ENCODE measurements around the gene SMIM29. TPM values are rescaled to one million over a fixed set of nuclear protein-coding genes. Genes with fewer than 3 reads are reported as not detected.

The SMIM29 gene
- total RNA-seq, 1 donor from 2014 or later: 13.9 TPM

DNA sequence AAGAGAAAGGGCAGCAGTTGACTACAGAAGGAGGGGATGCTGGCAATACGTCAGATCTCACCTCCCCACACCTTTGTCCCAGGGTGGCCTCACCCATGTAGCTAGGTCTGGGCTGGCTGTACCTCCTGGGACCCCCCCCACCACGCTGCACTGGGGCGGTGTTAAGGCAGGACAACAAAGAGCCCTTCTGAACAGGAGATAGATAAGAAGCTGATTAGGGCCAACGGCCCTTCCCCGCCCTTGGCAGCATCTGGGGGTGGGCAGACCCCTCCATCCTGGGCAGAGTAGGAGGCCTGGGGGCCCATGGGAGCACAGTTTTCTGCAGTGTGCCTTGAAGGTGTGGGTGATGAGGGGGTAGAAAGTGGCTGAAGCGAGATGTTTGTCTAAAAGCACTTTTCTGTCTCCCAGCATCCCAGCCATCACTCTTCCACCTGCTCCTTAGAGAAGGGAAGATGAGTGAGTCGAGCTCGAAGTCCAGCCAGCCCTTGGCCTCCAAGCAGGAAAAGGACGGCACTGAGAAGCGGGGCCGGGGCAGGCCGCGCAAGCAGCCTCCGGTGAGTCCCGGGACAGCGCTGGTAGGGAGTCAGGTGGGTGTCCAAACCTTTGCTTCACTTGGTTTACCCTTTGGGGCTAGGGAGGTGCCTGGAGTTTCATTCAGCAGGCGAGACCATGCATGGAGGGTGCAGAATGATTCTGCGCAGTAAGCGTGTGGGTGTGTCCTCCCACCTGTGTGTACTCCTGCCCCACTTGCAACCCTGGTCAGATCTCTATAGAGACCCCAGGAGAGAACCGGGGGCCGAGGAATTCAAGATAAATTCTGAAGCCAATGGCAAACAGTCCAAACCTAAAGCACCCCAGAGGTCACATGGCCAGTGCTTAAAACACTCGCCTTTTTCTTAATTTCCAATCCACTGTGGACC, 8.2 kb downstream of the SMIM29 start:
- no peak for DNase-seq (ENCODE audit: low read depth)
- H3K9me3 ChIP-seq (ENCODE audit: insufficient read depth, low read depth, low read length): no peaks in the 10 kb centered on the region
- Mint-ChIP-seq H3K27me3 (ENCODE audit: low read depth, unreplicated experiment) (no peaks in the 10 kb centered on the region), H3K27ac (ENCODE audit: unreplicated experiment) (no peak overlapping the region), H3K36me3 (ENCODE audit: low read depth, unreplicated experiment) (peaks cover 6% of the 10 kb centered on the region), H3K9me3 (ENCODE audit: unreplicated experiment) (no peaks in the 10 kb centered on the region), H3K4me1 (ENCODE audit: low read depth, unreplicated experiment) (peaks cover 25% of the 10 kb centered on the region), H3K4me3 (ENCODE audit: unreplicated experiment) (no peak overlapping the region)
- H2AFZ ChIP-seq (ENCODE audit: low read depth, low read length): no peak overlapping the region
- no peaks in the 10 kb centered on the region for H3K27me3 ChIP-seq (ENCODE audit: insufficient read depth, low read length)
- H4K20me1 ChIP-seq (ENCODE audit: insufficient read depth, low read length): peaks cover 38% of the 10 kb centered on the region
- H3K79me2 ChIP-seq (ENCODE audit: insufficient read depth, low read length): peaks cover 50% of the 10 kb centered on the region
- FAIRE-seq: no peak
- H3K4me1 ChIP-seq (ENCODE audit: insufficient read depth, low read length): peaks cover 67% of the 10 kb centered on the region
- peak overlapping the region; percentile 85 for H3K9ac ChIP-seq (ENCODE audit: low read length)
- TF ChIP-seq EZH2 (IDR thresholded peaks at IDR 0.05; ENCODE audit: insufficient read depth, low read length): no peak
- peaks cover 19% of the 10 kb centered on the region for H3K36me3 ChIP-seq (ENCODE audit: insufficient read depth, low read length)
- peak overlapping the region; percentile 74 for H3K4me3 ChIP-seq (ENCODE audit: insufficient read depth, low read depth, low read length)
- H3K27ac ChIP-seq (ENCODE audit: low read depth, low read length): peak overlapping the region; percentile 9
- peak overlapping the region; percentile 97 for H3K4me2 ChIP-seq (ENCODE audit: low read length)

- peaks cover 50% of the 10 kb centered on the region for H3K79me2 ChIP-seq (ENCODE audit: insufficient read depth, low read length)
- no peak overlapping the region for H3K27ac Mint-ChIP-seq (ENCODE audit: unreplicated experiment)
- FAIRE-seq: no peak
These were observed 8.9 kb downstream of the SMIM29 start for GRCh38 chr6:34239893-34240292.

GRCh38 chr6:34239500-34239825, 9.3 kb downstream of the SMIM29 start:
- H3K79me2 ChIP-seq (ENCODE audit: insufficient read depth, low read length): peaks cover 50% of the 10 kb centered on the region

More at GRCh38 chr6:34239893-34240292, 8.9 kb downstream of the SMIM29 start:
- Histone ChIP-seq H2AFZ (ENCODE audit: low read depth, low read length) (no peak overlapping the region), H4K20me1 (ENCODE audit: insufficient read depth, low read length) (peaks cover 38% of the 10 kb centered on the region), H3K9me3 (ENCODE audit: insufficient read depth, low read depth, low read length) (no peaks in the 10 kb centered on the region), H3K9ac (ENCODE audit: low read length) (peak overlapping the region; percentile 85), H3K27ac (ENCODE audit: low read depth, low read length) (peak overlapping the region; percentile 22), H3K27me3 (ENCODE audit: insufficient read depth, low read length) (no peaks in the 10 kb centered on the region), H3K4me3 (ENCODE audit: insufficient read depth, low read depth, low read length) (peak overlapping the region; percentile 74), H3K36me3 (ENCODE audit: insufficient read depth, low read length) (peaks cover 19% of the 10 kb centered on the region), H3K4me2 (ENCODE audit: low read length) (peak overlapping the region; percentile 97), H3K4me1 (ENCODE audit: insufficient read depth, low read length) (peaks cover 66% of the 10 kb centered on the region)
- Mint-ChIP-seq H3K4me3 (ENCODE audit: unreplicated experiment) (no peak overlapping the region), H3K36me3 (ENCODE audit: low read depth, unreplicated experiment) (peaks cover 6% of the 10 kb centered on the region), H3K4me1 (ENCODE audit: low read depth, unreplicated experiment) (peaks cover 20% of the 10 kb centered on the region), H3K9me3 (ENCODE audit: unreplicated experiment) (no peaks in the 10 kb centered on the region), H3K27me3 (ENCODE audit: low read depth, unreplicated experiment) (no peaks in the 10 kb centered on the region)
- DNase-seq (ENCODE audit: low read depth): no peak
- TF ChIP-seq, protein P1, sequence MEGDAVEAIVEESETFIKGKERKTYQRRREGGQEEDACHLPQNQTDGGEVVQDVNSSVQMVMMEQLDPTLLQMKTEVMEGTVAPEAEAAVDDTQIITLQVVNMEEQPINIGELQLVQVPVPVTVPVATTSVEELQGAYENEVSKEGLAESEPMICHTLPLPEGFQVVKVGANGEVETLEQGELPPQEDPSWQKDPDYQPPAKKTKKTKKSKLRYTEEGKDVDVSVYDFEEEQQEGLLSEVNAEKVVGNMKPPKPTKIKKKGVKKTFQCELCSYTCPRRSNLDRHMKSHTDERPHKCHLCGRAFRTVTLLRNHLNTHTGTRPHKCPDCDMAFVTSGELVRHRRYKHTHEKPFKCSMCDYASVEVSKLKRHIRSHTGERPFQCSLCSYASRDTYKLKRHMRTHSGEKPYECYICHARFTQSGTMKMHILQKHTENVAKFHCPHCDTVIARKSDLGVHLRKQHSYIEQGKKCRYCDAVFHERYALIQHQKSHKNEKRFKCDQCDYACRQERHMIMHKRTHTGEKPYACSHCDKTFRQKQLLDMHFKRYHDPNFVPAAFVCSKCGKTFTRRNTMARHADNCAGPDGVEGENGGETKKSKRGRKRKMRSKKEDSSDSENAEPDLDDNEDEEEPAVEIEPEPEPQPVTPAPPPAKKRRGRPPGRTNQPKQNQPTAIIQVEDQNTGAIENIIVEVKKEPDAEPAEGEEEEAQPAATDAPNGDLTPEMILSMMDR (IDR thresholded peaks at IDR 0.05; ENCODE audit: insufficient read depth, low read depth, low read length): no peak
- TF ChIP-seq EZH2 (IDR thresholded peaks at IDR 0.05; ENCODE audit: insufficient read depth, low read length): no peak

More at GRCh38 chr6:34239500-34239825, 9.3 kb downstream of the SMIM29 start:
- no peak for DNase-seq (ENCODE audit: low read depth)
- H2AFZ ChIP-seq (ENCODE audit: low read depth, low read length): no peak overlapping the region
- H3K27ac Mint-ChIP-seq (ENCODE audit: unreplicated experiment): no peak overlapping the region
- no peaks in the 10 kb centered on the region for H3K9me3 ChIP-seq (ENCODE audit: insufficient read depth, low read depth, low read length)
- H3K9ac ChIP-seq (ENCODE audit: low read length): peak overlapping the region; percentile 85
- H3K9me3 Mint-ChIP-seq (ENCODE audit: unreplicated experiment): no peaks in the 10 kb centered on the region
- peak overlapping the region; percentile 84 for H3K4me3 Mint-ChIP-seq (ENCODE audit: unreplicated experiment)
- peaks cover 20% of the 10 kb centered on the region for H3K4me1 Mint-ChIP-seq (ENCODE audit: low read depth, unreplicated experiment)
- no peaks in the 10 kb centered on the region for H3K27me3 ChIP-seq (ENCODE audit: insufficient read depth, low read length)
- H3K36me3 ChIP-seq (ENCODE audit: insufficient read depth, low read length): peaks cover 19% of the 10 kb centered on the region
- no peaks in the 10 kb centered on the region for H3K27me3 Mint-ChIP-seq (ENCODE audit: low read depth, unreplicated experiment)
- no peak for FAIRE-seq
- H3K4me1 ChIP-seq (ENCODE audit: insufficient read depth, low read length): peaks cover 62% of the 10 kb centered on the region
- peaks cover 38% of the 10 kb centered on the region for H4K20me1 ChIP-seq (ENCODE audit: insufficient read depth, low read length)
- peak overlapping the region; percentile 22 for H3K27ac ChIP-seq (ENCODE audit: low read depth, low read length)
- peak overlapping the region; percentile 74 for H3K4me3 ChIP-seq (ENCODE audit: insufficient read depth, low read depth, low read length)
- peak overlapping the region; percentile 97 for H3K4me2 ChIP-seq (ENCODE audit: low read length)
- TF ChIP-seq, protein P1 (IDR thresholded peaks at IDR 0.05; ENCODE audit: insufficient read depth, low read depth, low read length): no peak
- TF ChIP-seq EZH2 (IDR thresholded peaks at IDR 0.05; ENCODE audit: insufficient read depth, low read length): no peak
- peaks cover 6% of the 10 kb centered on the region for H3K36me3 Mint-ChIP-seq (ENCODE audit: low read depth, unreplicated experiment)
